ENCODE data around the gene GPR137.

- TF ChIP-seq CTCF (IDR thresholded peaks at IDR 0.05 in 2 of 3, conservative IDR thresholded peaks at IDR 0.05 in 1 of 3; ENCODE audit: borderline replicate concordance in 1 of 3, insufficient read depth in 1 of 3, low read depth in 2 of 3, low read length in 2 of 3) (no peak), YY1 (IDR thresholded peaks at IDR 0.05; ENCODE audit: extremely low read depth, insufficient replicate concordance, low read depth, low read length) (no peak), EGR1 (IDR thresholded peaks at IDR 0.05; ENCODE audit: low read depth) (no peak), ZNF274 (IDR thresholded peaks at IDR 0.05; ENCODE audit: low read depth, low read length) (no peak)
Observed at GRCh38 chr11:64249038-64249437, 36.6 kb upstream of the GPR137 start.

Measured in HCT116 (cell line).